ENCODE data around the gene MEGF11. TPM values are rescaled to one million over a fixed set of nuclear protein-coding genes. Genes with fewer than 3 reads are reported as not detected.

The MEGF11 gene
- polyA plus RNA-seq, 1 experiment, result 0.04 TPM

DNA sequence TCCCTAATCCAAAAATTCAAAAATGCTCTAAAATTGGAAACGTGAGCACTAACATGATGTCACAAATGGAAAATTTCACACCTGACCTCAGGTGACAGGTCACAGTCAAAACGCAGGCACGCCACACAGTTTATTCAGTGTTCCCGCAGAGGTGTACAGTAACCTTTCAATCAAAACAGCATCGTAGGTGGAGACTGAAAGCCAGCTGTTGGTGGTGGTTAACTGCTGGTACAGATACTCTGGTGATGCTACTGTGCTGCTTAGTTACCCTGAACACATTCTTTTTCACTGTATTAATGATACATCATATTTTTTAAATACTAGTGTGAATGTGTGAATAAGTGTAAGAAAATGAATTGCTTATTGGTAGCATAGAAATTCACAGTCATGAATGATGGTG, 360.5 kb downstream of the MEGF11 start:
- Histone ChIP-seq H3K36me3 (ENCODE audit: control insufficient read depth, insufficient read depth, low read length) (peaks cover 2% of the 10 kb centered on the region; the same call in 1 of the 2 replicates), H3K4me3 (ENCODE audit: low read depth, low read length) (no peak overlapping the region), H3K27me3 (ENCODE audit: control insufficient read depth, insufficient read depth, low read length) (no peaks in the 10 kb centered on the region)
- no peak for DNase-seq (ENCODE audit: low read depth)
- ChIA-PET CTCF (no interaction called here), POLR2A (no interaction called here)
- TF ChIP-seq, protein P1, sequence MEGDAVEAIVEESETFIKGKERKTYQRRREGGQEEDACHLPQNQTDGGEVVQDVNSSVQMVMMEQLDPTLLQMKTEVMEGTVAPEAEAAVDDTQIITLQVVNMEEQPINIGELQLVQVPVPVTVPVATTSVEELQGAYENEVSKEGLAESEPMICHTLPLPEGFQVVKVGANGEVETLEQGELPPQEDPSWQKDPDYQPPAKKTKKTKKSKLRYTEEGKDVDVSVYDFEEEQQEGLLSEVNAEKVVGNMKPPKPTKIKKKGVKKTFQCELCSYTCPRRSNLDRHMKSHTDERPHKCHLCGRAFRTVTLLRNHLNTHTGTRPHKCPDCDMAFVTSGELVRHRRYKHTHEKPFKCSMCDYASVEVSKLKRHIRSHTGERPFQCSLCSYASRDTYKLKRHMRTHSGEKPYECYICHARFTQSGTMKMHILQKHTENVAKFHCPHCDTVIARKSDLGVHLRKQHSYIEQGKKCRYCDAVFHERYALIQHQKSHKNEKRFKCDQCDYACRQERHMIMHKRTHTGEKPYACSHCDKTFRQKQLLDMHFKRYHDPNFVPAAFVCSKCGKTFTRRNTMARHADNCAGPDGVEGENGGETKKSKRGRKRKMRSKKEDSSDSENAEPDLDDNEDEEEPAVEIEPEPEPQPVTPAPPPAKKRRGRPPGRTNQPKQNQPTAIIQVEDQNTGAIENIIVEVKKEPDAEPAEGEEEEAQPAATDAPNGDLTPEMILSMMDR (IDR thresholded peaks at IDR 0.05; ENCODE audit: insufficient read depth, low read depth, low read length), result no peak

DNA sequence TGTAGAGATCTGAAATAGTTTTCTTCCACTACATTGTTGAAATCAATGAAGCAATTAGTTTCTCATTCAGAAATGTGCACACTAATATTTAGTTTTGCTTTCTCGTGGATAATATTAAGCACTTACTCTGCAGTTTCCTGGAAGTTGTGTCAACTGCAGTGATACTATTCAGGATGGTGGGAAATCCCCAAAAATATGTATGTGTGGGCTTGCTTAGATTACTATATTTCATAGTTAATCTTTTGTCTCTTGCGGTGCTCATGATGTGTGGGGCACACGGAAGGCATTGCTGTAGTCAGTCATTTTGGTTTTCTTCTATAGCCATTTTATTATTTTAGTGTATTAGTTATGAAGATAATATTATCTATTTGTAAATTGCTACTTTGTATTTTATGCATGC, 364.6 kb downstream of the MEGF11 start:
- ChIA-PET POLR2A (no interaction called here), CTCF (no interaction called here)
- TF ChIP-seq, protein P1 (IDR thresholded peaks at IDR 0.05; ENCODE audit: insufficient read depth, low read depth, low read length), result no peak
- Histone ChIP-seq H3K36me3 (ENCODE audit: control insufficient read depth, insufficient read depth, low read length) (peaks cover 1% of the 10 kb centered on the region; the same call in 1 of the 2 replicates), H3K4me3 (ENCODE audit: low read depth, low read length) (no peak overlapping the region), H3K27me3 (ENCODE audit: control insufficient read depth, insufficient read depth, low read length) (no peaks in the 10 kb centered on the region)
- no peak for DNase-seq (ENCODE audit: low read depth)

DNA sequence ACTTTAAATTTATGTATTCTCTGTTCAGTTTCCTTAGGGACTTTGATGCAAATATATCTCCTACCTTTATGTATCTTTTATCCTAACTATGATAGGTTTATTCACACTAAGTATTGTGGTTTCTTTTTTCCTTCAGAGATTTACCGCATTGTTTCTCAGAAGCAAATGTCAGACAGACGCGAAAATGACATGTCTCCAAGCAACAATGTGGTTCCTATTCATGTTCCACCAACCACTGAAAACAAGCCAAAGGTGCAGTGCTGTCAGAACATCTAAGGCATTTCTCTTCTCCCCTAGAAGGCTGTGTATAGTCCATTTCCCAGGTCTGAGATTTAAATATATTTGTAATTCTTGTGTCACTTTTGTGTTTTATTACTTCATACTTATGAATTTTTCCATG, 366.0 kb downstream of the MEGF11 start:
- TF ChIP-seq, protein P1 (IDR thresholded peaks at IDR 0.05; ENCODE audit: insufficient read depth, low read depth, low read length), result no peak
- CTCF ChIA-PET, result no interaction called here

DNA sequence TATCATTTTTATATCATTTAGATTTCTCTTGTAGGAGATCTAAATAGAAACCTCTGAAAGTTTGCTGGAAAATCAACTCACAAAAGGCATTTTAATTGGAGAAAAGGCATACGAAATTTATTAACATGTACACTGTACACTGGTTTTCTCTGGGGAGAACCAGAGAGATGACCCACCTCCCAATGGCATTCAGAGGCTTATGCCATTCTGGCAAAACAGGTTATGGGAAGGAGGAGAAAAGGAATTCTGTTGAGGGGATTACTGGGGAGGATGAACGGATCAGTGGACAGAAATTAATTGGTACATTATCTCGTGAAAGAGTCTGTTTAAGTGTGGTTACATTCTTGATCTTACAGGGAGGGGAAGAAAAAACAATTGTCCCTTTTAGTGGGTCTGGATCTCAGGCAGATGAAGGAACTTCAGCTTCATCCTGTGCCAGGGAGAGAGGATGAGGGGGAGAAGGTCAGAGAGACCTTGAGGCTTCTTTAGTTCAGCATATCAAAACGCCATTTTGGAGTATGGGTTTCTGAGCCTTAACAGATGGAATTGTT, 367.8 kb downstream of the MEGF11 start:
- DNase-seq (ENCODE audit: low read depth), result no peak
- H3K4me3 ChIP-seq (ENCODE audit: low read depth, low read length), result no peak overlapping the region
- POLR2A ChIA-PET, result no interaction called here
- TF ChIP-seq, protein P1 (IDR thresholded peaks at IDR 0.05; ENCODE audit: insufficient read depth, low read depth, low read length), result no peak
- CTCF ChIA-PET, result no interaction called here
- H3K36me3 ChIP-seq (ENCODE audit: control insufficient read depth, insufficient read depth, low read length), result peaks cover 1% of the 10 kb centered on the region
- H3K27me3 ChIP-seq (ENCODE audit: control insufficient read depth, insufficient read depth, low read length), result no peaks in the 10 kb centered on the region

More for the DNA sequence above, 366.0 kb downstream of the MEGF11 start:
- Histone ChIP-seq H3K36me3 (ENCODE audit: control insufficient read depth, insufficient read depth, low read length) (peaks cover 1% of the 10 kb centered on the region; the same call in 1 of the 2 replicates), H3K4me3 (ENCODE audit: low read depth, low read length) (no peak overlapping the region), H3K27me3 (ENCODE audit: control insufficient read depth, insufficient read depth, low read length) (no peaks in the 10 kb centered on the region)
- no peak for DNase-seq (ENCODE audit: low read depth)
- POLR2A ChIA-PET, result no interaction called here

DNA sequence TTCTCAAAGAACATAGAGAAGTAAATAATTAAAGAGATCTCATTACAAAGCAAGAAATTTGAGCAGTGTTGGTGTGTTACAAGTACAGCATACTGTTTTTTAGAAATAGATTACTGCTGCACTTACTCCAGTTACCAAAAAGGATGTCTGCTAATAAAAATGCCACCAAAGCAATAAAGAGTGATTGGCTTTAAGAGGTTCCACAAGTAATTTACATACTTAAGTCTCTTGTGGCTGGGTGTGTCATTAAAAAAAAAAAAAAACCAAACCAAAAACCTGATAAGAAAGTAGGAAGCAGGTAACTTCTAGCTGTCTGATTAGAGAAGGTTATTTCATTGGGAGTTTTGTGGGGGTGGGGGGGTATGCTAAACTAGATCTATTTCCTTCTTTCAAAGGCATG, 369.0 kb downstream of the MEGF11 start:
- no peak overlapping the region for H3K4me3 ChIP-seq (ENCODE audit: low read depth, low read length)
- H3K36me3 ChIP-seq (ENCODE audit: control insufficient read depth, insufficient read depth, low read length), result peaks cover 1% of the 10 kb centered on the region
- DNase-seq (ENCODE audit: low read depth), result no peak
- ChIA-PET CTCF (no interaction called here), POLR2A (no interaction called here)
- TF ChIP-seq, protein P1 (IDR thresholded peaks at IDR 0.05; ENCODE audit: insufficient read depth, low read depth, low read length), result no peak
- H3K27me3 ChIP-seq (ENCODE audit: control insufficient read depth, insufficient read depth, low read length), result no peaks in the 10 kb centered on the region
